ENCODE results near the gene GAB4. TPM values are rescaled to one million over a fixed set of nuclear protein-coding genes. Genes with fewer than 3 reads are reported as not detected.

Gene GAB4
- total and polyA plus RNA-seq, 4 donors, result not detected

DNA sequence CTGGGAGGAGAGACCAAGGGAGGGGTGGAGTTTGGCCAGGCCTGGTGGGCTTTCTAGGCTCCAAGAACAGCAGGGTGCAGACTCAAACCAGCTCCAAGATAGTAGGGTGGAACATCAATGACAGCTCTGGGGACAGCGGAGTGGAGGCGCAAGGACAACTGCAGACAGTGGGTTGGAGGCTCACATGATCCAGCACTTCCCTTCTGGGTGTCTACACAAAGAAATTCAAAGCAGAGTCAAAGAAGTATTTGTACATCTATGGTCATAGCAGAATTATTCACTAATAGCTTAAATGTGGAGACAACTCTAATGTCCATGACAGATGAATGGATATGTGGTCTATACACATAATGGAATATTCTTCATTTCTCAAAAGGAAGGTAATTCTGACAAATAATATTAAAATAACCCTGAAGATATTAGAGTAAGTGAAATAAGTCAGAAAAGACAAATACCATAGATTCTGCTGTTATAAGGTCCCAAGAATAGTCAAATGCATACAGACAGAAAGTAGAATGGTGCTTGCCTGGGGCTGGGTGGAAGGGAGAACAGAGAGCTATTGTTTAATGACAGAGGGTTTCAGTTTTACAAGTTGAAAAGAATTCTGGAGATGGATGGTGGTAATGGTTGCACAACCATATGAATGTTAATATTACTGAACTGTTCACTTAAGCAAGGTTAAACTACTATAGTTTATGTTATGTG, 5.5 kb upstream of the GAB4 start:
- 94 to 95% methylated on average over 2 of the region's 2 CpGs for WGBS, 2 donors
- no peaks in the 10 kb centered on the region for H3K4me1 ChIP-seq (ENCODE audit: control insufficient read depth in 5 of 5, insufficient read depth in 5 of 5, low read length in 5 of 5)
- TF ChIP-seq, protein P1, sequence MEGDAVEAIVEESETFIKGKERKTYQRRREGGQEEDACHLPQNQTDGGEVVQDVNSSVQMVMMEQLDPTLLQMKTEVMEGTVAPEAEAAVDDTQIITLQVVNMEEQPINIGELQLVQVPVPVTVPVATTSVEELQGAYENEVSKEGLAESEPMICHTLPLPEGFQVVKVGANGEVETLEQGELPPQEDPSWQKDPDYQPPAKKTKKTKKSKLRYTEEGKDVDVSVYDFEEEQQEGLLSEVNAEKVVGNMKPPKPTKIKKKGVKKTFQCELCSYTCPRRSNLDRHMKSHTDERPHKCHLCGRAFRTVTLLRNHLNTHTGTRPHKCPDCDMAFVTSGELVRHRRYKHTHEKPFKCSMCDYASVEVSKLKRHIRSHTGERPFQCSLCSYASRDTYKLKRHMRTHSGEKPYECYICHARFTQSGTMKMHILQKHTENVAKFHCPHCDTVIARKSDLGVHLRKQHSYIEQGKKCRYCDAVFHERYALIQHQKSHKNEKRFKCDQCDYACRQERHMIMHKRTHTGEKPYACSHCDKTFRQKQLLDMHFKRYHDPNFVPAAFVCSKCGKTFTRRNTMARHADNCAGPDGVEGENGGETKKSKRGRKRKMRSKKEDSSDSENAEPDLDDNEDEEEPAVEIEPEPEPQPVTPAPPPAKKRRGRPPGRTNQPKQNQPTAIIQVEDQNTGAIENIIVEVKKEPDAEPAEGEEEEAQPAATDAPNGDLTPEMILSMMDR (IDR thresholded peaks at IDR 0.05; ENCODE audit: control extremely low read depth, extremely low read depth), result no peak
- no peak overlapping the region for H3K4me3 ChIP-seq
- DNase-seq, result no peak
- no peak overlapping the region for H3K9ac ChIP-seq (ENCODE audit: insufficient read depth in 1 of 2, low read length in 2 of 2)
- H3K9me3 ChIP-seq (ENCODE audit: control insufficient read depth in 4 of 4, insufficient read depth in 3 of 4, low read length in 3 of 4), result peaks cover 0 to 2% (median 0%) of the 10 kb centered on the region in 4 donors
- no peak overlapping the region for H3K27ac ChIP-seq (ENCODE audit: low read depth in 1 of 2, low read length in 1 of 2)
- no peak for ATAC-seq (ENCODE audit: insufficient read depth, low FRiP score)
- H3K27me3 ChIP-seq (ENCODE audit: control insufficient read depth in 3 of 3, insufficient read depth in 3 of 3, low read length in 2 of 3), result peaks cover 0 to 3% (median 0%) of the 10 kb centered on the region in 3 donors
- H3K36me3 ChIP-seq (ENCODE audit: control insufficient read depth in 4 of 4, insufficient read depth in 4 of 4, low read length in 4 of 4), result no peaks in the 10 kb centered on the region

DNA sequence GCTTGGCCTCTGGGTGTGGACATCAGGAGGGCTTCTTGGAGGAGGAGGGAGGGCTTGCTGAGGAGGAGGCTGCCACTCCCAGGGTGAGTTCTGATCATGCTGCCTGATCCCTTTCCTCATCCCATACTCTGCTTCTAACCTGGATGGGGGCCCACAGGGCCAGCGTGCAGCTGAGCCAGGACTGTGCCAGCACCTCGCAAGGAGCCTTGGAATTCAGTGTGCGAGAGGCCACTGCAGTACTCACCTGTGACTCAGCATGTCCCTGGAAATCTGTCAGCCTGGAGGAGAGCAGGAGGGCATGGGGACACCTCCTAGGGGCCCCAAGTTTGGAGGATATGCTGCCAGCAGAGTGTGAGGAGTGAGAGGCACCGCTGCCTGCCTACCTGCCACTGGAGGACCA, 4.2 kb upstream of the GAB4 start:
- Histone ChIP-seq H3K9ac (ENCODE audit: insufficient read depth in 1 of 2, low read length in 2 of 2) (no peak overlapping the region), H3K27ac (ENCODE audit: low read depth in 1 of 2, low read length in 1 of 2) (no peak overlapping the region), H3K4me3 (no peak overlapping the region), H3K9me3 (ENCODE audit: control insufficient read depth in 4 of 4, insufficient read depth in 3 of 4, low read length in 3 of 4) (peaks cover 0 to 8% (median 0%) of the 10 kb centered on the region in 4 donors), H3K27me3 (ENCODE audit: control insufficient read depth in 3 of 3, insufficient read depth in 3 of 3, low read length in 2 of 3) (peaks cover 0 to 6% (median 0%) of the 10 kb centered on the region in 3 donors), H3K4me1 (ENCODE audit: control insufficient read depth in 5 of 5, insufficient read depth in 5 of 5, low read length in 5 of 5) (no peaks in the 10 kb centered on the region), H3K36me3 (ENCODE audit: control insufficient read depth in 4 of 4, insufficient read depth in 4 of 4, low read length in 4 of 4) (no peaks in the 10 kb centered on the region)
- DNase-seq (no peak), ATAC-seq (ENCODE audit: insufficient read depth, low FRiP score) (no peak)
- TF ChIP-seq, protein P1 (IDR thresholded peaks at IDR 0.05; ENCODE audit: control extremely low read depth, extremely low read depth), result no peak
- WGBS, 2 donors, result 84 to 88% methylated on average over 4 of the region's 4 CpGs

DNA sequence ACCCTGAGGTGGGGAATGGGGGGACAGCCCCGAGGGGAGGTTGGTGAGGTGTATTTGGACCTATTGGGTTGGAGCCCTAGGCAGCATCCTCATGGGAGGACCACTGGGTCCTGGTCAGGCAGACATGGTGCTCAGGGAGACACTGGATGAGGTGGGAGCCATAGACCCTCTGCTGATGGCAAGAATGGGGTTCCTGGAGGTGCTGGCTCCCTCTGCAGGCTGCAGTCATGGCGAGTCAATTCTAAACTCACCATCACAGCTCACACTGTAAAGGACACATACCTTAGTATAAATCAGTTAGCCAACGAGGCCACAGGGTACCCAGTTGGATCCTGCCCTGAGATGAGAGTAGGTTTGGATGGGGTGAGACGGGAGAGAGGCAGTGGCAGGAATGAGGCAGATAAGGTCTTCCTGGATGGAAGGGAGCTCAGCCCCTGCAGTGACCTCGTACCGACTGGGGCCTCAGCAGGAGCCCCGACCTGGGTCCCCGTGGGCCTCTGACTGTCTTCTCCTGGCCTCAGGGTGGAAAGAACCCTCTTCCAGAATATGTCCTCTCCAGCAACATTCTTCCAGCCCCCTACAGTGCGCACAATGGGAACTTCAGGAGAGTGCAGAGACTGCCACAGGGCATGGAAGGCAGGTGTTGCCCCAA, 1.7 kb upstream of the GAB4 start:
- Histone ChIP-seq H3K27me3 (ENCODE audit: control insufficient read depth in 3 of 3, insufficient read depth in 3 of 3, low read length in 2 of 3) (peaks cover 0 to 6% (median 0%) of the 10 kb centered on the region in 3 donors), H3K4me1 (ENCODE audit: control insufficient read depth in 5 of 5, insufficient read depth in 5 of 5, low read length in 5 of 5) (no peaks in the 10 kb centered on the region), H3K27ac (ENCODE audit: low read depth in 1 of 2, low read length in 1 of 2) (no peak overlapping the region), H3K9me3 (ENCODE audit: control insufficient read depth in 4 of 4, insufficient read depth in 3 of 4, low read length in 3 of 4) (peaks cover 0 to 11% (median 4%) of the 10 kb centered on the region in 4 donors), H3K36me3 (ENCODE audit: control insufficient read depth in 4 of 4, insufficient read depth in 4 of 4, low read length in 4 of 4) (no peaks in the 10 kb centered on the region), H3K4me3 (no peak overlapping the region), H3K9ac (ENCODE audit: insufficient read depth in 1 of 2, low read length in 2 of 2) (no peak overlapping the region)
- ATAC-seq (ENCODE audit: insufficient read depth, low FRiP score) (no peak), DNase-seq (no peak)
- TF ChIP-seq, protein P1 (IDR thresholded peaks at IDR 0.05; ENCODE audit: control extremely low read depth, extremely low read depth), result no peak
- 77 to 83% methylated on average over 9 of the region's 9 CpGs for WGBS, 2 donors

All from lung (tissue), 12 donors.